HepG2 (cell line): ENCODE data around the gene FANCG. TPM values are rescaled to one million over a fixed set of nuclear protein-coding genes. Genes with fewer than 3 reads are reported as not detected.

Experiments used
- ATF1 ChIP-seq: IDR thresholded peaks from 2 replicates; pipeline ENCODE4 v1.6.1; 2016; ENCODE audit warnings: mild to moderate bottlenecking, control low read depth
- CENPX ChIP-seq: sonication (generic); formaldehyde crosslinking; IDR thresholded peaks from 2 replicates; pipeline ENCODE4 v1.9.0; 2021; ENCODE audit warnings: mild to moderate bottlenecking, missing genetic modification reagents, moderate library complexity
- CHD2 ChIP-seq: IDR thresholded peaks from 2 replicates; pipeline ENCODE4 v1.6.1; 2011; ENCODE audit warnings: low read depth, low read length, improper control_type of control experiment
- KLF16 ChIP-seq, 2 experiments: sonication (generic) in 1 of 2; formaldehyde crosslinking in 1 of 2; IDR thresholded peaks; 2 replicates each; pipeline versions ENCODE4 v1.6.1 to v1.8.0; 2016 to 2023; ENCODE audit warnings: missing genetic modification reagents in 2 of 2, missing compliant biosample characterization in 1 of 2
- PHF5A ChIP-seq: IDR thresholded peaks from one replicate; pipeline ENCODE4 v1.6.1; 2018; ENCODE audit warnings: low read depth, missing genetic modification reagents; ENCODE audit not compliant: unreplicated experiment
- POLR2AphosphoS5 ChIP-seq: IDR thresholded peaks from 2 replicates; pipeline ENCODE4 v1.6.1; 2012; ENCODE audit warnings: low read depth, low read length
- SIN3A ChIP-seq: IDR thresholded peaks from 2 replicates; pipeline ENCODE4 v1.6.1; 2011; ENCODE audit warnings: low read depth, mild to moderate bottlenecking, control low read depth, low read length, borderline replicate concordance
- STAT5B ChIP-seq: sonication (generic); formaldehyde crosslinking; IDR thresholded peaks from 2 replicates; pipeline ENCODE4 v1.4.0; 2020; ENCODE audit warnings: missing genetic modification reagents
- ZC3H13 ChIP-seq: sonication (generic); formaldehyde crosslinking; IDR thresholded peaks from 2 replicates; pipeline ENCODE4 v1.8.1; 2023; ENCODE audit warnings: mild to moderate bottlenecking, missing genetic modification reagents, moderate library complexity
- ZFP41 ChIP-seq: sonication (generic); formaldehyde crosslinking; IDR thresholded peaks from 2 replicates; pipeline ENCODE4 v1.4.0; 2020; ENCODE audit warnings: mild to moderate bottlenecking, missing genetic modification reagents, borderline replicate concordance
- ZFP62 ChIP-seq: sonication (generic); formaldehyde crosslinking; IDR thresholded peaks from 2 replicates; pipeline ENCODE4 v1.4.0; 2020; ENCODE audit warnings: missing genetic modification reagents
- ZNF619 ChIP-seq: sonication (generic); formaldehyde crosslinking; IDR thresholded peaks from 2 replicates; pipeline ENCODE4 v1.4.0; 2020; ENCODE audit warnings: mild to moderate bottlenecking, missing genetic modification reagents
- ZNF749 ChIP-seq: sonication (generic); formaldehyde crosslinking; IDR thresholded peaks from 2 replicates; pipeline ENCODE4 v1.8.0; 2022; ENCODE audit warnings: mild to moderate bottlenecking, missing genetic modification reagents, moderate library complexity, borderline replicate concordance
- ZNF777 ChIP-seq: sonication (generic); formaldehyde crosslinking; IDR thresholded peaks from 2 replicates; pipeline ENCODE4 v1.4.0; 2020; ENCODE audit warnings: missing genetic modification reagents
- ZNF878 ChIP-seq: sonication (generic); formaldehyde crosslinking; IDR thresholded peaks from 2 replicates; pipeline ENCODE4 v1.8.1; 2023; ENCODE audit warnings: mild to moderate bottlenecking, missing genetic modification reagents, moderate library complexity
- ZSCAN30 ChIP-seq: sonication (generic); formaldehyde crosslinking; IDR thresholded peaks from 2 replicates; pipeline ENCODE4 v1.5.0; 2020; ENCODE audit warnings: mild to moderate bottlenecking, missing genetic modification reagents
- polyA plus RNA-seq, 8 experiments: library from polyadenylated mRNA; depleted of rRNA in 3 of 8; stranded (reverse) in 7 of 8; unstranded in 1 of 8; fragments of >200 nt; fragmentation: Illumina TruSeq in 4 of 8; extraction: Trizol in 4 of 8; gene quantifications; 2 replicates each; pipeline versions ENCODE4 v1.2.1 to v1.2.3, GENCODE V29; 2011 to 2016; ENCODE audit warnings: low read depth in 4 of 8, missing spikeins in 1 of 8, mixed read lengths in 1 of 8; ENCODE audit not compliant: insufficient read depth in 1 of 8
- total RNA-seq, 5 experiments: library from RNA; depleted of rRNA; stranded (reverse); fragments of >200 nt; fragmentation: Illumina TruSeq; extraction: Trizol; gene quantifications; 2 replicates each; pipeline ENCODE4 v1.2.3, GENCODE V29; 2016; ENCODE audit warnings: low read depth in 1 of 5
- TF ChIP-seq, protein P1 (sequence below): sonication (generic); formaldehyde crosslinking; IDR thresholded peaks from 2 replicates; pipeline ENCODE4 v1.4.0; 2020; ENCODE audit warnings: mild to moderate bottlenecking, low read depth, missing genetic modification reagents
- TF ChIP-seq, protein P2 (sequence below): IDR thresholded peaks from 2 replicates; pipeline ENCODE4 v1.6.1; 2016
- TF ChIP-seq, protein P3 (sequence below): sonication (generic); formaldehyde crosslinking; IDR thresholded peaks from 2 replicates; pipeline ENCODE4 v1.5.0; 2020; ENCODE audit warnings: missing genetic modification reagents, mild to moderate bottlenecking, borderline replicate concordance
- TF ChIP-seq, protein P4 (sequence below): sonication (generic); formaldehyde crosslinking; IDR thresholded peaks from 2 replicates; pipeline ENCODE4 v1.5.1; 2020; ENCODE audit warnings: mild to moderate bottlenecking, missing genetic modification reagents, borderline replicate concordance

FANCG gene
- total and polyA plus RNA-seq, 2 of the 13 experiments (the other 11 are each of a cell fraction or from before 2014, with no cell fraction given): 14.4 to 45.1 TPM

DNA sequence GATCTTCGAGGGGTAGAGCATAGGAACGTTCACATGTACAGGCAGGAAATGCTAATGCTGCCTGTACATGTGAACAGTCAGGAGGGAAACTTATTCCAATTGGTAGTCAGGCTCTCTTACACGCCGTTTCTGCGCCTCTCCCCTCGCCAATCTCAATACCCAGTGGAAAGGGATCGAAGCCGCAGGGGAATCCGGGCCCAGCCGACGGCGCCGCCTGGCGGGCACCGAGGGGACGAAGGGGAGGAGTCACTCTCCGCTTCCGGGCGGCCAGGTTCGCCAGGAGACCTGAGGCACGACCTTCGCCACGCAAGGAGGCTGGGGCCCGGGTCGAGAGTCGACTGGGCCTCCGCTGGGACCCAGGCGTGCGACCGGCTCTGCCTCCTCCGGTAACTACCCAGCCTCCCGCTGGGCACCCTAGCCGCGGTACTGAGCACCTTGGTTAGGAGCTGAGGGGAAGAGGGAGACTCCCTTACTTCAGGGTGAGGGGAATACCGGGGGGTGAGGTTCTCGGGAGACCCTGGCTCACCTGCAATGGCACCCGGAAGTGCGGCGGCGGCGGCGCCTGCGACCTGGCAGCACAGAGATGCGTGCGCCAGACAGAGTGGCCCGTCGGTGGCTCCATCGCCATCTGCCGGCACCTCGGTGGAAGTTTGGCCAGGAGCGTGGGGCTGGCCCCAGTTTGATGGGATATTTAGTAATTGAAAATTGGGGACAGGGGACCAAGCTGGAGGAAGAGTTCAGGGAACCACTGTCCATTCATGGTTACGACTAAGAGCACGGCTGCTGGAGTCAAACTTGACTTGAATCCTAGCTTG, 16.5 kb upstream of the FANCG start, which contains the start of gene PIGO (continued):
- TF ChIP-seq, protein P1, sequence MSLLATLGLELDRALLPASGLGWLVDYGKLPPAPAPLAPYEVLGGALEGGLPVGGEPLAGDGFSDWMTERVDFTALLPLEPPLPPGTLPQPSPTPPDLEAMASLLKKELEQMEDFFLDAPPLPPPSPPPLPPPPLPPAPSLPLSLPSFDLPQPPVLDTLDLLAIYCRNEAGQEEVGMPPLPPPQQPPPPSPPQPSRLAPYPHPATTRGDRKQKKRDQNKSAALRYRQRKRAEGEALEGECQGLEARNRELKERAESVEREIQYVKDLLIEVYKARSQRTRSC (CRISPR knock-in tag): peak; percentile 94
- TF ChIP-seq, protein P2, sequence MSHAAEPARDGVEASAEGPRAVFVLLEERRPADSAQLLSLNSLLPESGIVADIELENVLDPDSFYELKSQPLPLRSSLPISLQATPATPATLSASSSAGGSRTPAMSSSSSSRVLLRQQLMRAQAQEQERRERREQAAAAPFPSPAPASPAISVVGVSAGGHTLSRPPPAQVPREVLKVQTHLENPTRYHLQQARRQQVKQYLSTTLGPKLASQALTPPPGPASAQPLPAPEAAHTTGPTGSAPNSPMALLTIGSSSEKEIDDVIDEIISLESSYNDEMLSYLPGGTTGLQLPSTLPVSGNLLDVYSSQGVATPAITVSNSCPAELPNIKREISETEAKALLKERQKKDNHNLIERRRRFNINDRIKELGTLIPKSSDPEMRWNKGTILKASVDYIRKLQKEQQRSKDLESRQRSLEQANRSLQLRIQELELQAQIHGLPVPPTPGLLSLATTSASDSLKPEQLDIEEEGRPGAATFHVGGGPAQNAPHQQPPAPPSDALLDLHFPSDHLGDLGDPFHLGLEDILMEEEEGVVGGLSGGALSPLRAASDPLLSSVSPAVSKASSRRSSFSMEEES: peak; percentile 44; the same call in 1 of the 2 replicates
- TF ChIP-seq KLF16 (CRISPR knock-in tag; IDR thresholded peaks at IDR 0.05) (peak in 1 of 2 experiments; percentile 91; a peak in 2 of 4 replicates), ZFP62 (CRISPR knock-in tag) (no peak), ZFP41 (CRISPR knock-in tag) (peak; percentile 49; the same call in 1 of the 2 replicates), ZNF777 (CRISPR knock-in tag) (no peak; the same call in 1 of the 2 replicates), ZNF749 (CRISPR knock-in tag) (peak; percentile 71; the same call in 1 of the 2 replicates), ATF1 (CRISPR knock-in tag) (peak; percentile 64), SIN3A (peak; percentile 81; the same call in 1 of the 2 replicates), STAT5B (no peak), CENPX (CRISPR knock-in tag) (no peak), ZSCAN30 (CRISPR knock-in tag) (no peak), POLR2AphosphoS5 (peak; percentile 89), PHF5A (CRISPR knock-in tag) (no peak), ZNF878 (CRISPR knock-in tag) (peak; percentile 68; the same call in 1 of the 2 replicates), ZNF619 (CRISPR knock-in tag) (peak; percentile 91; the same call in 1 of the 2 replicates), CHD2 (peak; percentile 61), ZC3H13 (no peak; the same call in 1 of the 2 replicates)
- TF ChIP-seq, protein P3, sequence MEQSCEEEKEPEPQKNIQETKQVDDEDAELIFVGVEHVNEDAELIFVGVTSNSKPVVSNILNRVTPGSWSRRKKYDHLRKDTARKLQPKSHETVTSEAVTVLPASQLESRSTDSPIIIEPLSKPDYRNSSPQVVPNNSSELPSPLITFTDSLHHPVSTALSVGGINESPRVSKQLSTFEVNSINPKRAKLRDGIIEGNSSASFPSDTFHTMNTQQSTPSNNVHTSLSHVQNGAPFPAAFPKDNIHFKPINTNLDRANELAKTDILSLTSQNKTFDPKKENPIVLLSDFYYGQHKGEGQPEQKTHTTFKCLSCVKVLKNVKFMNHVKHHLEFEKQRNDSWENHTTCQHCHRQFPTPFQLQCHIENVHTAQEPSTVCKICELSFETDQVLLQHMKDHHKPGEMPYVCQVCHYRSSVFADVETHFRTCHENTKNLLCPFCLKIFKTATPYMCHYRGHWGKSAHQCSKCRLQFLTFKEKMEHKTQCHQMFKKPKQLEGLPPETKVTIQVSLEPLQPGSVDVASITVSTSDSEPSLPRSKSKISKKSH (CRISPR knock-in tag): 0 out of 2 replicates have a peak, but pooled peaks have one; percentile 68
- TF ChIP-seq, protein P4, sequence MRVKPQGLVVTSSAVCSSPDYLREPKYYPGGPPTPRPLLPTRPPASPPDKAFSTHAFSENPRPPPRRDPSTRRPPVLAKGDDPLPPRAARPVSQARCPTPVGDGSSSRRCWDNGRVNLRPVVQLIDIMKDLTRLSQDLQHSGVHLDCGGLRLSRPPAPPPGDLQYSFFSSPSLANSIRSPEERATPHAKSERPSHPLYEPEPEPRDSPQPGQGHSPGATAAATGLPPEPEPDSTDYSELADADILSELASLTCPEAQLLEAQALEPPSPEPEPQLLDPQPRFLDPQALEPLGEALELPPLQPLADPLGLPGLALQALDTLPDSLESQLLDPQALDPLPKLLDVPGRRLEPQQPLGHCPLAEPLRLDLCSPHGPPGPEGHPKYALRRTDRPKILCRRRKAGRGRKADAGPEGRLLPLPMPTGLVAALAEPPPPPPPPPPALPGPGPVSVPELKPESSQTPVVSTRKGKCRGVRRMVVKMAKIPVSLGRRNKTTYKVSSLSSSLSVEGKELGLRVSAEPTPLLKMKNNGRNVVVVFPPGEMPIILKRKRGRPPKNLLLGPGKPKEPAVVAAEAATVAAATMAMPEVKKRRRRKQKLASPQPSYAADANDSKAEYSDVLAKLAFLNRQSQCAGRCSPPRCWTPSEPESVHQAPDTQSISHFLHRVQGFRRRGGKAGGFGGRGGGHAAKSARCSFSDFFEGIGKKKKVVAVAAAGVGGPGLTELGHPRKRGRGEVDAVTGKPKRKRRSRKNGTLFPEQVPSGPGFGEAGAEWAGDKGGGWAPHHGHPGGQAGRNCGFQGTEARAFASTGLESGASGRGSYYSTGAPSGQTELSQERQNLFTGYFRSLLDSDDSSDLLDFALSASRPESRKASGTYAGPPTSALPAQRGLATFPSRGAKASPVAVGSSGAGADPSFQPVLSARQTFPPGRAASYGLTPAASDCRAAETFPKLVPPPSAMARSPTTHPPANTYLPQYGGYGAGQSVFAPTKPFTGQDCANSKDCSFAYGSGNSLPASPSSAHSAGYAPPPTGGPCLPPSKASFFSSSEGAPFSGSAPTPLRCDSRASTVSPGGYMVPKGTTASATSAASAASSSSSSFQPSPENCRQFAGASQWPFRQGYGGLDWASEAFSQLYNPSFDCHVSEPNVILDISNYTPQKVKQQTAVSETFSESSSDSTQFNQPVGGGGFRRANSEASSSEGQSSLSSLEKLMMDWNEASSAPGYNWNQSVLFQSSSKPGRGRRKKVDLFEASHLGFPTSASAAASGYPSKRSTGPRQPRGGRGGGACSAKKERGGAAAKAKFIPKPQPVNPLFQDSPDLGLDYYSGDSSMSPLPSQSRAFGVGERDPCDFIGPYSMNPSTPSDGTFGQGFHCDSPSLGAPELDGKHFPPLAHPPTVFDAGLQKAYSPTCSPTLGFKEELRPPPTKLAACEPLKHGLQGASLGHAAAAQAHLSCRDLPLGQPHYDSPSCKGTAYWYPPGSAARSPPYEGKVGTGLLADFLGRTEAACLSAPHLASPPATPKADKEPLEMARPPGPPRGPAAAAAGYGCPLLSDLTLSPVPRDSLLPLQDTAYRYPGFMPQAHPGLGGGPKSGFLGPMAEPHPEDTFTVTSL (CRISPR knock-in tag): peak; percentile 79
